NT2/D1 (cell line): ENCODE results near the gene BICRAL.

Experiments used
- SUZ12 ChIP-seq: IDR thresholded peaks from 2 replicates; pipeline ENCODE4 v1.6.1; 2011; ENCODE audit not compliant: insufficient read length, insufficient read depth; ENCODE audit errors: extremely low read depth
- YY1 ChIP-seq: IDR thresholded peaks from 2 replicates; pipeline ENCODE4 v1.6.1; 2011; ENCODE audit not compliant: insufficient read length, insufficient read depth
- ZNF274 ChIP-seq: IDR thresholded peaks from 2 replicates; pipeline ENCODE4 v1.6.1; 2011; ENCODE audit warnings: mild to moderate bottlenecking, low read depth, low read length

DNA sequence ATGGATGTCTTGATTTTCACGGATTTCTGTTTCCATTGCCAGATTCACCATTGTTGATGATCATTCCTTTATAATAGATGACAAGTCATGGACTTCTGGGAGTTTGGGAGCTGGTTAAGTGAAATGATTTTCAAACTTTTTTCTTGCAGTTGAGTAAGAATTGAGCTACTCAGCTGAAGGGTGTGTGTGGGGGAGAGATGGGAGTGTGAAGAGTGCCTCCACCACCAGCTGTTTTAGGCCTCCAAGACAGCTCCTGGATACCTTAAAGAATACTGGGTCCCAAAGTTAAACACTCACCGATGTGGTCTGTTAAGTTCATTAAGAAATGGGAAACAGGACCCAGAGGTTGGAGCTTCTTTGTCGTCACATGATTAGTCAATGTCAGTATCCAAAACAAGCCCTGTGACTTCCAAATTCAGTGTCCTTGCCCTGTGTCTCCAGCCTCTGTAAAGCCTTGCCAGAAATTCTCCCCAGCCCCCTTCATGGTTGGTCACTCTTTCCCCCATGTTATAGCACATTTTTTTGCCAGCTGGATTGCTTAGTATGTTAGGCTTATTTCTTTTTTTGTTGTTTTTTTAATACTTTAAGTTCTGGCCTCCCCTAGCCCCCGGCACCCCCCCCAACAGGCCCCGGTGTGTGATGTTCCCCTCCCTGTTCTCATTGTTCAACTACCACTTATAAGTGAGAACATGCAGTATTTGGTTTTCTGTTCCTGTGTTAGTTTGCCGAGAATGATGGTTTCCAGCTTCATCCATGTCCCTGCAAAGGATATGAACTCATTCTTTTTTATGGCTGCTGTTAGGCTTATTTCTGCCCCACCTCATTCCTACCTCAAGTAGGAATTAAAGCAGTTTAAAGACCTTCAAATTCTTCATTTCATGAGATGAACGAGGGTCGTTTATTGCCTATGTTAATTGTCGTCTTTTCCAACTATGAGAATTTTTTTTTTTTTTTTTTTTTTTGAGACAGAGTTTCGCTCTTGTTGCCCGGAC lies 26.9 kb downstream of the BICRAL start:
- TF ChIP-seq ZNF274 (no peak), YY1 (no peak), SUZ12 (no peak)
